ENCODE results near the gene P2RY13. TPM values are rescaled to one million over a fixed set of nuclear protein-coding genes. Genes with fewer than 3 reads are reported as not detected.

The P2RY13 gene
- total and polyA plus RNA-seq, 2 of the 13 experiments (the other 11 are each of a cell fraction or from before 2014, with no cell fraction given), result not detected

GRCh38 chr3:151293127-151293526 lies 36.2 kb downstream of the P2RY13 start:
- intact Hi-C loops (cut with micrococcal nuclease; ENCODE audit: unreplicated experiment) (no loop called here), in situ Hi-C loops (cut with HindIII; ENCODE audit: extremely low pct_ligation_motif_present, low pct_unique_long_range_greater_than_20kb) (no loop called here)
- Histone ChIP-seq H3K4me2 (ENCODE audit: low read depth, low read length) (no peak overlapping the region), H3K27me3 (ENCODE audit: control insufficient read depth in 1 of 2, insufficient read depth in 2 of 2, low read length in 2 of 2) (no peaks in the 10 kb centered on the region), H3K9ac (ENCODE audit: insufficient read depth, low read depth, low read length) (no peak overlapping the region), H3K27ac (ENCODE audit: extremely low read length, insufficient read depth, low read length) (no peak overlapping the region), H3K9me3 (ENCODE audit: low read length) (no peaks in the 10 kb centered on the region), H3K4me1 (ENCODE audit: insufficient read depth, low read length) (no peaks in the 10 kb centered on the region), H2AFZ (ENCODE audit: low read length) (no peak overlapping the region), H3K4me3 (replicated peaks in 1 of 3; ENCODE audit: insufficient read depth in 1 of 3, low read depth in 2 of 3, low read length in 3 of 3) (no peak overlapping the region), H3K36me3 (replicated peaks in 1 of 2; ENCODE audit: control insufficient read depth in 1 of 2, insufficient read depth in 2 of 2, low read length in 2 of 2) (no peaks in the 10 kb centered on the region), H3K79me2 (ENCODE audit: insufficient read depth, low read length) (no peaks in the 10 kb centered on the region), H4K20me1 (ENCODE audit: insufficient read depth, low read length) (no peaks in the 10 kb centered on the region)
- WGBS (ENCODE audit: low lambda C conversion rate), result 32% methylated on average over 6 of the region's 6 CpGs
- FAIRE-seq (no peak), DNase-seq (ENCODE audit: low spot score) (no peak), ATAC-seq (no peak)
- POLR2A ChIA-PET, result no interaction called here
- CTCF ChIA-PET (ENCODE audit: low intra/inter-chr PET ratio, low total read pairs), result no interaction called here
- no TSS peak for BruUV-seq (replicated peaks)
- TF ChIP-seq CEBPG (CRISPR knock-in tag; IDR thresholded peaks at IDR 0.05), result no peak
- TF ChIP-seq STAT5B (CRISPR knock-in tag; IDR thresholded peaks at IDR 0.05), result no peak
- no peak for TF ChIP-seq NAIF1 (CRISPR knock-in tag; IDR thresholded peaks at IDR 0.05; ENCODE audit: borderline replicate concordance)
- no peak for TF ChIP-seq HINFP (CRISPR knock-in tag; IDR thresholded peaks at IDR 0.05; ENCODE audit: low read depth)
- TF ChIP-seq KDM4B (CRISPR knock-in tag; IDR thresholded peaks at IDR 0.05), result no peak
- no peak for TF ChIP-seq ZNF337 (CRISPR knock-in tag; IDR thresholded peaks at IDR 0.05; ENCODE audit: borderline replicate concordance, low read depth)
- no peak for TF ChIP-seq MTA1 (CRISPR knock-in tag; IDR thresholded peaks at IDR 0.05; ENCODE audit: borderline replicate concordance)
- no peak for TF ChIP-seq ZBTB21 (CRISPR knock-in tag; IDR thresholded peaks at IDR 0.05)
- TF ChIP-seq ZBTB33 (CRISPR knock-in tag; IDR thresholded peaks at IDR 0.05), result no peak
- no peak for TF ChIP-seq ZNF704 (CRISPR knock-in tag; IDR thresholded peaks at IDR 0.05; ENCODE audit: borderline replicate concordance)
- TF ChIP-seq U2AF1 (optimal IDR thresholded peaks at IDR 0.05; ENCODE audit: low read depth, low read length), result no peak
- TF ChIP-seq THAP8 (CRISPR knock-in tag; IDR thresholded peaks at IDR 0.05; ENCODE audit: borderline replicate concordance), result no peak
